HG02678 (cell line): ENCODE data around the gene MYMK.

Experiments
- ATAC-seq: cut with Tn5 transposase; IDR thresholded peaks from one replicate; pipeline ENCODE4 v1.9.1; 2021; ENCODE audit warnings: mild to moderate bottlenecking, moderate library complexity; ENCODE audit not compliant: unreplicated experiment

MYMK gene

DNA sequence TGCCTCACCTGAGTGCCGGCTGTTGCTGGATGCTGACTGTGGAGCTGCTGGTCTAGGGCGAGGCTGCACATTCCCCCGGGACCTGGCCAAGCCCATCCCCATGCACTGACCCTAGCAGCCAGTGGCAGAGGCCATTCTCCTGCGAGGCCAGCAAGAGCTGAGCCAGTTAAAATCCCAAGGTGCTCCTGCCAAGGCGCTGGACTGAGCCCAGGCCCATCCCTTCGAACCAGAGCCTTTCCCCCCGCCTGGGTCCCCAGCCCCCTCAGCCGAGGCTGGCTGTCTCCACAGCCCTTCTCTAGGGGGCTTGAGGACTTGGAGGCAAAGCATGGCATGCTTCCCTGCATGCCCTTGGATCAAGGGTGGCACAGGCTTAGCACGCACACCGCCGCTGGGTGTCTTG lies 11.3 kb upstream of the MYMK start:
- ATAC-seq = no peak

DNA sequence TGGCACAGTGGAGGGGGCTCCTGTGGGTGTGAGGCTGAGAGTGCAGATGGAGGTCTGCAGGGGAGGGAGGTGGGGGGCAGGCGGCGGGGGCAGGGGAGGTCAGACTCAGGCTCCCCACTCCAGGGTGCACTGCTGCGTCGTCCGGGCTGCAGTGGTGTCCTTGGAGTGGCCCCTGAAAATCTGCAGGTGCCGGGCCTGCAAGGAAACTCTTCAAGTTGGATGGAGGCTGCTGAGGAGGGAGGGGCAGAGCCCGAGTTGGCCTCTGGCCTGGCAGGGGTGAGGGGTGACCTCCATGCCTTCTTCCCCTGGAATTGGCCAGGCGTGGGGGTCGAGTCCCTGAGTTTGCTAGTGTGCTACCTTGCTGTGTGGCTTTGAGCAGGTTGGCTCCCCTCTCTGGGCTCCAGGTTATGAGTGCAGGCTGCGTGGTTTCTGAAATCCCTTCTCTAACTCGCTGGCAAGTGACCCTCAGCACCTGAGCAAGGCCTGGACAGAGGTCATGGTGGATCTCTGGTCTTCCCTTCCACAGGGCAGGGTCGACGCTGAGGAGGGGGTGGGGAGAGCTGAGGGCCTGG lies 10.6 kb upstream of the MYMK start:
- no peak for ATAC-seq

DNA sequence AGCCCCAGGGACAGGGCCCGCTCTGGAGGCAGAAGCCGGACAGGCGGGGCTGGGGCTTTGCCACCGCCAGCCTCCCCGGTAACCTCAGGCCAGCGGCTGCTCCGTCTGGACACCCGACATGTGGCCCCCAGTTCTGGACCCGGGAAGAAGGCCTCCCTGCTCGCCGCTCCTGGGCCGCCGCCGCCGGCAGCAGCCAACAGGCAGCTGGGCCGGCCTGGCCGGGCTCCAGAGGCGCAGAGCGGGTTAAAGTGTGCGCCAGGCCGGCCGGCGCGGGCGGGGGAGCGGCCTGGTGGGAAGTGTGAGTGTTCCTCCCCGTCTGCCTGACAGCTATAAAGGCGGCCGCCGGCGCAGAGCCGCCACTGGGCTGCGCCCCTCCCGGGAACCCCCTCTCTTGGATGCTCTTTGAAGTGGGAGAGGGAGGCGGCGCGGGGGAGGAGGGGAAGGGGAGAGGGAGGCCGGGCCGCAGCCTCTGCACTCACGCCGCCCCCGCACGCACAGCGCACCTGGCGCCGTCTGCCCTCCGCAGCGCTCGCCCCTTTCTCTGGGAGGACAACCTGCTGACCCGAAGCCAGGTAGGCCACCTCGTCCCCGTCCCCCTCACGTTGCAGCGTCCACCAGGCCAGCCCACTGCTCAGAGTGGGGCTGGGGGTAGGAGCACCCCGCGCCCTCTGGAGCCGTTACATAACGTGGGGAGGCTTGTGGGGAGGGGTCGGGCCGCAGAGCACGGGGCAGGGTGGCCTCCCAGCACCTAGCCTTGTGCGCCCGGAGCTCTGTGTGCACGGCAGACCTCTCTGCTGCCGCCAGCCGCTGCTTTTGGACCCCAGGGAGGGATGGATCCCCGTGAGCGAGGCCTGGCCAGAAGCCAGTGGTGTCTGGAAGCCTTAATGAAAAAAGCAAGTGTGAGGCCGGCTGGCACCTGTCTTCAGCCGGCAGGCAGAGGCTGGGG lies 9.9 kb upstream of the MYMK start, which contains the start of gene ADAMTSL2:
Gene ADAMTSL2, plus strand, starts transcription at position 359 of the 946 bp plus-strand sequence. CDS start 2,009 bp downstream, outside the sequence.
- ATAC-seq = peak; percentile 45

DNA sequence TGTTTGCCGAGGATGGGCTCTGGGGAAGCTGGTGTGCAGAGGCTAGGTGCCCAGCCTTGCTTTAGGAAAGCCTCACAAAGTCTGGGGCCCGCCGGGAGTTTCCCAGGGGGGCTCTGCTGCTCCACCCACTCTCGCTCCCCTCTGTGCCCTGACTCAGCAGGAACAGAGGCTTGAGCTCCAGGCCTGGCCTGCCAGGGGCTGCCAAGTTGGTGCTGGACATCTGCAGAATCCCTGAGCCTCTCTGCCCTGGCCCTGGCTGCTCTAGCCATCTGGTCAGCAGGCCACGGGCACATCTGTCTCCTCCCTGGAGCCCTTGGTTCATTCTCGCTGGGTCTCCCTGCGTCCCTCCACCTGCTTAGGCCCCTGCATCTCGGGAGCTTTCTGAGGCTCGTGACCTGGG lies 9.1 kb upstream of the MYMK start:
- ATAC-seq = no peak

DNA sequence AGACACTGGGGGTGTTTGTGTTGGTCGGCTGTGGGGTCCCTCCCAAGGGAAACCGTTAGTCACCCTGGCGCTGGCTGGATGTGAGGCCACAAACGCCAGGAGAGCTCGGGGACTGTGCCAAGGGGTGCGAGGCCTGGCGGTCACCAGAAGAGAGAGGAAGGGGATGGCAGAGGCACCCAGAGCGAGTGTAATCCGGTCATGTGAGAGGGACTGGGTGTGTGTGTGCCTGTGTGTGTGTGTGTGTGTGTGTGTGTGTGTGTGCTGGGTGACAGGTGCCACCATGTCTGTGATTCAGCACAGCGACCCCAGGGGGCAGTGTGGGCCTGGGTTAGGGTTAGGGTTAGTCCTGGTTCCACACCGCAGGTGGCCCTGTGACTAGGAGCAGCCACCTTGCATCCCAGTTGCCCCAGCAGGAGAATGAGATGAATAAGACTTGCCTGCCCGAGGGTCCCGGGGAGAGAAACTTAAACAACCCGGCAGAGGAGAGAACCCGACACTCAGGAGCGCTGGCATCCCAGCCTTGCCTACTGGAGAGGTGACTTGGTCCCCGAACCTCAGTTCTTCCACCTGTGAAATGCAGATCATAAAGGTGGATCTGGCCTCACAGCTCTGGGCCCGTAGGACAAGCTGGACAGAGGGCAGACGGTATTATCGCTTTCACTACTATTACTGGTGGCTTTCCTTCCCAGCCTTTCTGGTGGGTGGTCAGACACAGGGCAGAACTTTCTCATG lies 8.3 kb upstream of the MYMK start:
- no peak for ATAC-seq

DNA sequence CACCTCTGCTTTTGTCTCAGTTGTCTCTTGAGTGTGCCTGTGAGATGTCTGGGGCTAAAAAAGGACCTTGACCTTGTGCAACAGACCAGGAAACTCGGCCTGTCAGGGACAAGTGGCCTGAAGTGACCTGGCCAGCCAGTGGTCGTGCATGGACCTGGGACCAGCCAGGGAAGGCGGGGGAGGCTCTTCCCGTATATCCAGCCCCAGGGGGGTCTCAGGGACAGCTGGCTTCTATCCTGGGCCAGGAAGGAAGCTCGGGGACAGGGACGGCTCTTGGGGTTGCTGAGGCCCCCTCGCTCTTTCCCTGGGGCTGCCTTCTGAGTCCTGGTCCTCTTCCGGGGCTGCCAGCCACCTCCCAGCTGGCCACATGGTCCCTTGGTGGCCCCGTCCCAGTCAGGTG lies 6.5 kb upstream of the MYMK start:
- ATAC-seq = no peak

DNA sequence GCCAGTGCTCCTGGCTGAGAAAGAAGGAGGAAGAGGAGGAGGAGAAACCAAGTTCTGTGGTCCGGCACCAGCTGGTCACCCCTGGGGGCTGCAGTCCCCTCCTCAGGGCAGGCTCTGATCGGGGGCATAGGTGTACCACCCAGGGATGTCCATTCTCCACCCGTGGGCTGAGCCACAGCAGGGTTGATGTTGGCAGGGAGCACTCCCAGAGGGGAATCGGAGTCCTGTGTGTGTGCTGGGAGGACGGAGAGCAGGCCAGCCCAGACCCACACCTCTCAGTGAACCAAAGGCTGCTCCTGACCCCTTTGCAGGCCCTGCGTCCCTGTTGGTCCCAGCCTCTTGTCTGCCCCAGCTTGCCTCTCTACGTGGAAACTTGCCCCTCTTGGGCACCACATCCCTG lies 5.1 kb upstream of the MYMK start:
- no peak for ATAC-seq

DNA sequence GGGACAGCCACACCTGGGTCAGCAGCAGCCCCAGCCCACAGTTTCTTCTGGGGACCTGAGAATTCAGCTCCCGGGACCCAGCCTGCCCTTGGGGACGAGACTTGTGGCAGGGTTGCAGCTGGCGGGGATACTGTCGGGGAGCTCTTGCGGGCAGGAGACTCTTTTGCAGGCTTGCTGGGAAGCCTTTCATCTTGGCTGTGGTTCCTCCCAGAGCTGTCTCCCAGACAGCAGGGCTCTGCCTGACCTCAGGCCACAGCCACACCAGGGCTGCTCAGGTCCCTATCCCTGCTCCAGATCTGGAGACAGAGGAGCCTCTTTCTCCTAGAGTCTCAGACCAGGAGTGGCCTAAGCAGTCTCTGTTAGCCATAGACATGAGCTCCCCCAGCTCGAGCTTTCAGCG lies 4.7 kb upstream of the MYMK start:
- ATAC-seq = no peak

DNA sequence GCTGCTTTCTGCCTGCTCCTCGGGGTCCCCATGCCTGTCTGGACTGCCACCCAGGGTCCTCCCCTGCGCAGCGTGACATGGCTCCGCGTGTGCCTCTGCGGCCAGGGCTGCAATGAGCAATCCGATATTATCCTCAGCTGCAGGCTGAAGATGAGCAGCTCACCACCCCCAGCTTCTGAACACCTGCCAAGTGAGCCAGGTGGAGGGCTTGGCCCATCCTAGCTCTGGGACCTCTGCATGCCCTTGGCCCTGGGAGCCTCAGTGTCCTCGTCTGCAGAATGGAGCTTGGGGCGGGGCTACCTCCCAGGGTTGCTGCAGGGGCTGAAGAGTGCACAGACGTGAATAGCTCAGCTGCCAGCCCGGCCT lies 4.1 kb upstream of the MYMK start:
- ATAC-seq = no peak

DNA sequence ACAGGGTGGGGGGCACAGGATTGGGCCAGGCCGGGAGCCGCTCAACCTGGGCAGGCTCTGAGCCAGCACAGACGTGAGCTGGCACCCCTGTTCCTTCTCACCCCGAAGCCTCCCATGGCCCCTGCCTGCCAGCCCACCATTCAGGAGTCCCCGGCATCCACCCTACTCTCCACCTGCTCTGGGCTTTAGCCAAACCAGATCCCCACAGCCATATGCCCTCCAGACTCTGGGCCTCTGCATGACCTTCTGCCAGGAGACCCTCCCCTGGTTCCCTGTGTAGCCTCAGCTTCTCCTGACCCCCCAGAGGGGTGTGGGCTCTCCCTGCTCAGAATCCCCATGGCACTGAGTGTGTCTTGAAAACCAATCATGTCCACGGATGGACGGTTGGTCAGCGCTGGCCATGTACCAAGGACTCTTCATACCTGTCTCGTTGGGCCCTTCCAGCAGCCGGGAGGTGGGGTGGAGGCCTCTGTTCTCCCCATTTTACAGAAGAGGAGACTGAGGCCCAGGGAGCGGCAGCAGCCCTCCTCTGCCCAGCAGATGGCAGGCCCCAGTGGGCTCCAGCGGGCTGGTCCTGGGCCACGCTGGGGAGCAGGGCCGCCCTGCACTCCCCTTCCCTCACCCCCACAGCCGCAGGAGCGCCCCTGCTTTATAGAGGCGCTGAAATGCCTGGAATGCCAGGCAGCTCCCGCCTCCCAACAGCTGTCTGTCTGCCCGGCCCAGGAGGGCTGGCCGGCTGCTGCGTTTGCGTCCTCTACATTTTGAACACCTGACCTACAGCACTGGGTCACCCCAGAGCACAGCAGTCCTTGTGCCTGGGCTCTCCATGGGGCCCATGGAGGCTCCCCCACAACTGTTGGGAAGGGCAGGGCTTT lies 3.5 kb upstream of the MYMK start:
- no peak for ATAC-seq

DNA sequence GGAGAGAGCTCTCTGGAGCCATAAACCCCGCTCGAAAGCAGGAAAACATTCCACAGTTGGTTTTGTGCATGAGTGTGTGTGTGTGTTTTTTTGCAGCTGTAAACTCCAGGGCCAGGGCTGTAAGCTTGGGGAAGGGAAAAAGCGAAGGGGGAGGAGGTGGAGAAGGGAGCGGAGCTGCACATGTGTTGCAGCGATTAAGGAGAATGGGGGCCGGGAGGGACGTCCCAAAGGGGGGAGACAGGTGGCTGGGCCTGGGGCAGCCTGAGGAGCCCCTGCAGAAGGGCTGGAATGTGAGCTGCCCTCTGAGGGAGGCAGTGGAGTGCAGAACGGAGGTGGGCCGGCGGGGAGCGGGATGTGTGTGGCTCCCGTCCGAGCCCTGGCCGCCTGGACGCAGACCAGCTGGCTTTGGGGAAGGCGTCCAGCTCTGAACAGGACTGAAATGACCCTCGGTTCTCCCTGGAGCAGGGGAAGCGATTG lies 2.7 kb upstream of the MYMK start:
- no peak for ATAC-seq

DNA sequence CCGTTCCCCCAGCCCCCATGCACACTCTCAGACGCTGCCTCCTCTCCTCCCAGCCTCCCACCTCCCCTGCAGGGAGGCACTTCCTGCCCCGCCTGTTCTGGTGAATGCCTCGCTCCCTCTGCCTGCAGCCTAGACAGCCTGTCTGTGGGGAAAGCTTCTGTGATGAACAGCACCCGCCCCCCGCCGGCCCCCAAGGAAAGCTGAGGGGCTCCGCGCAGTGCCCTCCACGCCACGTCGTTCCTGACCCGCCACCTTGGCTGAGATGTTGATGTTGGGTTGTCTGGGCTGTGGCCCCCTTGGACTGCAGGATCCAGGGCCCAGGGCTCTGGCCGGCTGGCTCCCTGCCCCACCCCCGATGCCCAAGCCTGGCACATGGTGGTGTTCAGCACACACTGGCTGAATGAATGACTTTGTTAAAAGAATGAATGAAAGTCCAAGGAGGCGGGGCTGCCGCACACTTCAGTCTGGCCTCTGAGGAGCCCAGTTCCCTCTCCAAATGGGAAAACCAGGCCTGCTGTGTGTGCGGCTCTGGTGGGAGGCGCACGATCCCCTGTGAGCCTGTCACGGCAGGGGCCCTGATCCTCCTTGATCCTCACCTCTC lies 2.1 kb upstream of the MYMK start:
- ATAC-seq = no peak

DNA sequence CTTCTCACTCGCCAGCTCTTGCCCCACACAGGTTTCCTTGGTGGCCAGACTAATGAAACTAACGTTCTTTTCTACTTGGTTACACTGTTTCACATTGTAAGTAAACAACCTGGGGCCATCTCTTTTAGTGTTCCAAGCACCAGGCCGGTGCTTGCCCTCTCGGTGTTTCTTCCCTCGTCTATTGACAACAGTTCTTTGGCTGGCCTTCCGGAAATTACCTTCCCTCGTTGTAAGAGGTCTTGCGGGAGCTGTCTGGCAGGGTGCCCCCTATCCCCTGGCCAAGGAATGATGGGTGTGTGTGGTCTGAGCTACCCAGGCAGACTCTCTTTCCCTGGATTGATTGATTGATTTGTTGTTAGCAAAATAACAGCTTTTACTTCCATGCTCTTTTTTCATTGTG lies 918 bp upstream of the MYMK start:
- no peak for ATAC-seq

DNA sequence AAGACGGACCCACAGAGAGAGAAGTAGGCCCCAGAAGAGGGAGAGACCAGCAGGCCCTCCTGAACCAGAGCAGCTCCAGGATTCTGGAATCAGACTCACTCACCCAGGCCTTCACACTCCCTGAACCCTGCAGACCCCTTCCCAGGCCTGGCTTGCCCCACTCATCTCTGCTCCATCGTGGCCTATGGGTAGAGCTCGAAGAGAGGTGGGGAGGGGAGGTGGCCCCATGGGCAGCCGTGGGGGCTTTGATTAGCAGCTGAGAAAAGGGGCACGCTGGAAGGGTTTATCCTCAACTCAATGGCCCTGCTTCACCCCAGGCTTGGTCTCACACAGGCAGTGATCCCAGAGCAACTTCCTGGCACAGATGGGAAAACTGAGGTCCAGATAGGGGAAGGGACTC lies 613 bp downstream of the MYMK start:
- no peak for ATAC-seq

DNA sequence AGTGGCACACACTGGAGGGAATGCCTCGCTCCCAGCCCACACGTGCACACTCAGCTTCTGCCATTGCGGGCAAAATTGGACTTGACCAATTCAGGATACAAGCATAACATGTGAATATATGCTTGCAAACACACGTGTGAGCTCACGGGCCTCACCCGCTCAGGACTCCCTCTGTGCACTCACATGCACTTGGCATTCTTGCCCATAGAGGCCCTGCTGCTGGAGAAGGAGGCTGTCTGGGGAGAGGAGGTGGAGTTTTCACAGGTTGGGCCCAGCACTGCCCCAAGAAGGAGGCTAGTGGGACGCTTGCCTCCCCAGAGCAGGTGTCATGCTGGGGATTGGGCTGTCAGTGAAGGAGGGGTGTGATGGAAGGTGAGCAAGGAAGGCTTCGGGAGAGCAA lies 1.7 kb downstream of the MYMK start:
- ATAC-seq = no peak

DNA sequence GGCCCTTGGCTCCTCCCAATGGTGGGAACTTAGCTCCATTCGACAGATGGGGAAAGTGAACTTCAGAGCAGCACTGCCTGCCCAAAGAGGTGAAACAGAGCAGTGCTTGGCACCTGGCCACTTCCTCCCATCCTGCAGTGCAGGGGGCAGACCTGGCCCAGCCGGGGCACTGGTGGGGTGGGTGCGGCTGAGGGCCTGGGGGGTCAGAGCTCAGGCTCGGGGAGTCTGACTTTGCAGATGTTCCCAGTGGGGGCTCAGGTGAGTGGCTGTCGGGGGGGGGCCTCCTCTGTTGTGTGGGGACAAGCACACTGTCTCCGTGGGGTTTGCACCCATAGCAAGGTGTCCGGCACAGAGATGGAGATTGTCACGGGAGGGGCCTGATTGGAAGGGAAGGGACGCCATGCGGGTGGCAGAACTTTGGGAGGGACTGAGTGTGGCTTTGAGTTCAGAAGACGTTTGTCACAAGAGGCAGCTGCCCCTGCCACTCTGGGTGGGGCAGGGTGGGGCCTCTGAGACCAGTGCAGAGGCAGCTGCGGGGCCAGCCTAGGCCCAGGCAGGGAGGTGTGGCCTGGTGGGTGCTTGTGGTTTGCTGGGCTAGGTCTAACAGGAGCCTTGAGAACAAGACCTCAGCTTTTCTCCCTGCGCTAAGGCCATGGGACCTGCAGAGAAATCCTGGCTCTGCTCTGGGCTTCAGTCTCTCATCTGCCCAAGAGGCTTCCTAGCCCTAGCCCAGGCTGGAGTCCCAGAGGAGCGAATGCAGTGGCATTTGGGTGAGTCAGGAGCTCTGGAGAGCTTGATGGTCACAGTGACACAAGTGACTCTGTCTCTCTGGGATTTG lies 2.5 kb downstream of the MYMK start:
- no peak for ATAC-seq

DNA sequence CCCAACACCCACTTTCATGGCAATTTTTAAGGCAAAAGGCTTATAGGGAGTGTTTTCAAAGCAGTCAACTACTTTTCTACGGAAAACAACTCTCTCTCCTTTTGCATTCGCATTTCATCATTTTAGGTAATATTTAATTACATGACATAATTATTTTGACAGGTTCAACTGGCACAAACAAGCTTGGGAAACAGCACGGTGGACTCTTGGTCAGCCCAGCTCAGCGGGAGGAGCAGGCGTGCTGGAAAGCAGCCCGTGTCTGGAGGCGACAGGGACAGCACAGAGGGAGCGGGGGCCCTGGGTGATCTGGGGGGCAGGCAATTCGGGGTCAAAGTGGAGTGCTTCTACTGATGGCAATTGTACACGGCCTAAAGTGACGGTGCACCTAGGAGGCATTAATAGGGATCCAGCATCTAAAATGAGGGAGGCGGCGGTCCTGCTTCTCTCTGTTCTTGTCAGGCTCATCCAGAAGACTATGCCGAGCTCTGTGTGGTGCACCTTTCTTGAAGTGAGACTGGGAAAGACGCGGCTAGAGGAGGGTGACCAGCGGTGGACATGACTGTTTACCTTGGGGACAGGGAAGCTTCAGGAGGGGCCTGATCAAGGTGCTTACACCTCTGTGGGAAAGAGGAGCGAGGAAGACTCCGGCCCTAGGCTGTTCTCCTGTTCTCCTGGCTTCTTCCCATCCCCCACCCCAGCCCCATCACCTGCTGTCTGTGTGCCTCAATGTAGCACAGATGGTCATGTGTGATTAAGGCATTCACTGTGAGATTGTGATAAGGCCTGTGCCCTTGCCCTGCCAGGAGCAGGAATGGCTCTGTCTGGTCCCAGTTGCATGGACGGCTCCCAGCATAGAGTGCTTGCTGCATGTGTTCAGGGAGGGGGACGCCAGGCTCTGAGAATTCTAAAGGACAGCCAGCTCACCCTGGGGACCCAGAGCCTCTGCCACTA lies 3.4 kb downstream of the MYMK start:
- ATAC-seq = no peak

DNA sequence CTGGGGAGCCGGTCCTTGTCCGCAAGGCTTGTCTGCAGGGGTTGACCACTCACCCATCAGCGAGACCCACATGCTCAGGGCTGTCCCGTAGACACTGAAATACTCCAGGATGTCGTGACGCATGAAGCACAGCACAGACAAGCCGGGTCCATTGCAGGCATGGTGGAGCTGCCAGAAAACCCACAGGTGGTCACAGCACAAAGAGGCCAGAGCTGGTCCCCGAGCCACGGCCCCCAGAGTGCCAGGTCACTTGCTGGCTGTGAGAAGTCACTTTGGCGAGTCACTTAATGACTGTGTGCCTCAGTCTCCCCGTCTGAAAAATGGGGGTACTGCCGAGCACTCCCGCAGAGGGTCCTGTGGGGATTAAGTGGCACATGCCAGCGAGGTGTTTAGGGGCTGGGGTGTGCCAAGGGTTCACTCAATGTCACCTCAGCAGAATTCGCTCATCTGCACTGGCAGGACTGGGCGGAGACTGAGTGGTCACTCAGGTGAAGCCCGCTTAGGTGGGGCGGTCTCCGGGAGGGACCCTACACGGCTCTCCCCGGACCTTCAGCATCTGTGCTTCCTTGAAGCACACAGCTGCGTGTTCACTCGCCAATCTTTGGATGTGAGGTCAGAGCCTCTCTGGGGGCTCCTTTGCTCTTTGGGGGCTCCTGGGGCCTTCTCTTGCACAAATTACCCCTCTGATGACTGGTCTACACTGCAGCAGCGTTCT lies 4.5 kb downstream of the MYMK start:
- no peak for ATAC-seq
